NCI-H1694 treated with DMSO at 0.1 percent for 48 hours (cell line): ENCODE results near the gene LHFPL2.
A peak's percentile ranks its signal among the peaks of the same experiment; 100 is the strongest.

Experiments
- DNase-seq: peaks from one replicate; lab custom pipeline; 2025; lab: John Stamatoyannopoulos, UW

The LHFPL2 gene

DNA sequence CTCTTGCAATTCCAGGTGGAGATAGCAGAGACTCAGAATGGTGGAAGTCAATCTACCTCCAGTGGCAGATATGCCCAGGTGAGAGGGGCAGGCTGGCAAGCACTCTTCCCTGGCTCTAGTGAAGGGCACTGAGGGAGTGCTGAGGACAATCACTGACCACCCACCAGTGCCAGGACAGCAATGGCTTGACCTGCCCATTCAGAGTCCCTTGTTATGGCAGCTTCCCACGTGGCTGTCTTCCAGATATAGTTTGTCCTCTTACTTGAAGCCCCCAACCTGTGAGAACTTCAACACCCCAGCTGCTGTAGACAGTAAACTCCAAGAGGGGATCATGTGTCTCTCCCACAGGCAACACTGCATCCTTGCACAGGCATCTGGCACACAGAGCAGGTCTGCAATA is 104.7 kb downstream of the LHFPL2 start:
- no peak for DNase-seq

DNA sequence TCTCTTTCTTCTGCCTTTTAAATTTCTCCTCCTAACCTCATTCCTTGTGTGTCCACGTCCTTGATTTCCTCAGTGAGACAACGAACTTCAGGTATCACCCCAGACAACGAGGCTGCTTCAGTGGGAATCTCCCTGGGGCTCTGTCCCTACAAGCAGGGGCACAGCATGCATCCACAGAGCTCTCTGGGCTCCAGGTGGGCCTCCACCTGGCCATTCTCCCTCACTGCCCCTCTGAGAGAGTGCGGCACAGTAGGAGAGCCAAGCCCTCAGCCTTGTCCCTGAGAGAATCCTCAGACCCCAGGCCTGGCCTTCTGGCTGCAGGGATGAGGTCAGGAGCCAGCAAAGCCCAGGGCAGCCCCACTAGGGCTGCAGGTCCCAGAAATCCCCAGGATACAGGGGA is 105.3 kb downstream of the LHFPL2 start:
- DNase-seq: no peak

DNA sequence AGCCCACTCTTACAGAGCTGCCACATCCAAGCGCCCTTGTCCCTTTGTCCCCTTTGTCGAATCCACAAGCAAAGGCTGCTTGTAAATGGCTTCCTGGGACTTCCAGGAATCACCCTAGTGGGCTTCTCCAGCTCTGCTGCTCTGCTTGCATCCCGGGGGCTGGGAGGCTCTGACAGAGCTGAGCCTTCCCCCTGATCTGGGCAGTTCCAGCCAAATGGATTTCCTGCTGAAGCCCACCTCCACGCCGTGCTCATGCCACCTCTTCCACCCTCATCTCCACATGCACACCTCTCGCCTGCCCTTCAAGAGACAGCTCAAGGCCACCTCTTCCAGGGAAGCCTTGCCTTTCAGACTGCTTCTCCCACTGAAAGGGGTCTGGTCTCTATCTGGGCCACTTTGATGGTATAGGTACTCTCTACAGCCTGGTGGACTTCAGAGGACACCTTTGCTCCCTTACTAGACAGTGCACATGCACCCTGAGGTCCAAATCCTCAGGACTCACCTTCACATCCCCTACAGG is 106.2 kb downstream of the LHFPL2 start:
- DNase-seq: no peak

DNA sequence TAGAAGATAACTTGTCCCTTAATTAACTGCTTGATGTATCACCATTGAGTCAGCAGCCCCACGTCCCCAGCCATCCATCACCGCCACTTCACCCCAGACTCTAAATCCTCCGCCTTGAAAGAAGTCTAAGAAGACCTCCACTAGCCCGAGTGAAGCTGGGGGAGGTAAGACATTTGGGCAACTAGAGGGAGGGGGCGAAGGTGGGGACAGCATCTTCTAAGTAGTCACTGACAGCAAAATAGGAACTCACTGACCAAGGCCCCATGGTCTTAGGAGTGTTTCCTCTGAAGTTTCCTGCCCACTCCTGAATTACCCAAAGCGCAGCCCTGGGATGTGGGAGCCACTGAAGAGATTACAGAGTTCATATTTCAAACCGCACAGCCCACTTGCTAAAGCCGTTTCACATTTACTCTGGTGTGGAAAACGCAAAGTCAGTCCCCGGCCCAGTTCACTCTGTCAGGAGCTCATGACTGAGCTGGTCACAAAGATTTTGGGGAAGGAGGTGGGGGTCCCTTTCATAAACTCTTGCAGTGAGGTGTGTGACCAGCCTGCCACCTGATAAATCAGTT is 107.4 kb downstream of the LHFPL2 start:
- no peak for DNase-seq

DNA sequence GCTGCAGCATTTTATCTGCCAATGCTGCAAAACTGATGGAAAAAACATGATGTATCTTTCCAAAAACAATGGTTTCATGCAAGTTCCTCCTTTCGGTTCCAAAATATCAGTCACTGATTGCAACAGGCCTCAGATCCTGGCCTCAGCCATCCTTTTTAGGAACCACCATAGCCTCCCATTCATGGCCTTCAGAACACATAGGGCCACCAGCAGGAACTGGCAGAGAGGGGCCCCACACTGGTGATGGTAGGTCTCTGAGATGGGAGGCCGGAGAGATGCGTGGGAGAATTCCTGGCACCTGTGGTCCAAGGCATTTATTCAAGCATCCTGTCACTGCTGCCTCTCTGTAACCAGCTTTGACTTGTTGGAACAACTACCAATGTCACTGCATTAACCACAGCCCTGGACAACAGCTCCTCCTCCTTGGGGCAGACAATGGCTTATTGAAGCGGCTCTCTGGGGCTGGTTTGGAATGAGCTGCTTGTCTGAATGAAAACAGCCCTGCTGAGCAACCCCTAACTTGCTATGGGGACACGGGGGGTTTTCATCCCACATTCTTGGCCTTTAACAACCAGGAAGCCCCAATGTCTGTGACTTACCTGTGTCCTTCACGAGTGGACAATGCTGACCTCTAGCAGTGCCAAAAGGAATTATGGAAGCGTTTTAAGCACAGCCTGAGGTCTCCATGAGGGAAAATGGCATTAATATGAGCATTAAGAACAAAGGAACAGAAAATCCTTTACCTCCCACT is 108.1 kb downstream of the LHFPL2 start:
- no peak for DNase-seq

DNA sequence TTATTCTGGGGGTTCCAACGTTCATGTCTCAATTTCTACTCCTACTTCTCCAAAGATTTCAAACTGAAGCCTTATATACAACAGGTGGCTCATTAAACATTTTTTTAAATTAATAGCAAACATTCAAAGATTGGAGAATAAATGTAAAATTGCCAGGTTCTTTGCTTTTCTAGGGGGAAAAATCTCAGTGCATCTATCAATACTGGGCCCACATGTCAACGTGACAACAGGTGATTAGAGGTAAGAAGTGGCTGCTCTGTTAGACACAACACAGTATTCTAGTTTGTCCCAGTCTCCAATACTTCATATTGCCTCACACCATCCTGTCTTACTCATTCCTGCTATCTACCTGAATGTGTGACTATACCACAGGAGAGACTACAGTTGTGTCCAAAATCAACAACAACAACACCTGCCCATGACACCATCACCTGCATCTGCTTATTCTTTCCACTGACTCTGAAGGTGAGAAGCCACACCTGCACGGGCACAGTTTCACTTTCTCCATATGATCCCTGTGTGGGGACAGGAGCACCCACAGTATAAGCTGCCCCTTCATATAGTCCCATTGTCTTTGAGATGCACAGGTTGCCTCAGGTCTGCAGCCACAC is 110.2 kb downstream of the LHFPL2 start:
- DNase-seq: no peak

DNA sequence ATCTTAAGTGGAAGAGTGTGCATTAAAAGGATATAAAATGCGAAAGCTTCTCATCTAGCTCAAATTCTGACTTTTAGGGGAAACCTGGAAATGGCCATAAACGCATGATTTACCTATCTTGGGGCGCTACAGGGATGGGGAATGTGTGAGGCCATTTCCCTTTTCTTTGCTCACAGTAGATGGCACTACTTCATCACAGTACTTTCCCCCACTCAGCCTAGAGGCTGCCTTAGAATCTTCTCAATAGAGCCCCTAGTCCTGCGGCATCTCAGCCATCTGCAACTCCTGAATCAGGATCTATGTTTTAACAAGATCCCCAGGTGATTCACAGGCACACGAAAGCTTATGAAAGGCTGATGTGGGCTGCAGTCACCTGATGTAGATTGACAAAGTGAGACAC is 110.8 kb downstream of the LHFPL2 start:
- peak; percentile 7 for DNase-seq

DNA sequence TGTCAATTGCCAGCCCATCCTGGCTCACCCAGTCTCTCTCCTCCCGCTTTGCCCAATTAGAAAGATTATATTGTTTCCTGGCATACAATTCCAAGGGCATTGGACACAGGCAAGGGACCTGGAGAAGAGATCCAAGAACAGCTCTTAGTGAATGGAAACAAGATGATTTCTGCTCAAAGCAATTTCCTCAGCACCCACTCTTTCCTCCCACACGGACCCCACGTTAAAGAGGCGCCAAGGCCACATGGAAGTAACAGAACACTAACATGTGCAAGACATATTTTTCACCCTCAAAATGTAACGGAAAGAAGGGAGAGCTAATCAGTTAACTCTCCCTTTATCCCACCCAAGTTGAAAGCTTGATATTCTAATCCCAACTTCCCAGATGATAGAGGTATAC is 111.2 kb downstream of the LHFPL2 start:
- DNase-seq: no peak

DNA sequence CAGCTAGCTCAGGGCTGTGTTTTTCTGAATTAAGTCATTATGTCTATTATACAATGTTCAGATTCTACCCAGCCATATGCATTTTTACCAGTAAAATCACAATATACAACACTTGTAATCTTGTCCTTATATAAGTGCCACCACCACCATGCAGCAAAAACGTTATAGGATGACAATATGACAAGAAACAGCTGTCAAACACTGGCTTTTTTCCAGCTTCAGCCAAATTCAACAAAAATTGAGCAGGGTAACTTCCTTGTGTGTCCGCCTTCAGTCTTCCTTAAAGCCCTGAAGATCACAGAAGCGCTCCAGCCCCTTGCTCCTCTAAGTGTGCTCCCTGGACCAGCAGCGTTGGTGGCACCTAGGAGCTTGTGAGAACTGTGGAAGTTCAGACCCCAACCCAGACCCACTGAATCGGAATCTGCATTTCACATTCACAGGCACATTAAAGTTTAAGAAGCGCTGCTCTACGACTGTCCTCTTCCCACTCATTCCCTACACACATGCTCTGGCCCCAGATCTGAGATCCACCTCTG is 111.8 kb downstream of the LHFPL2 start:
- no peak for DNase-seq

DNA sequence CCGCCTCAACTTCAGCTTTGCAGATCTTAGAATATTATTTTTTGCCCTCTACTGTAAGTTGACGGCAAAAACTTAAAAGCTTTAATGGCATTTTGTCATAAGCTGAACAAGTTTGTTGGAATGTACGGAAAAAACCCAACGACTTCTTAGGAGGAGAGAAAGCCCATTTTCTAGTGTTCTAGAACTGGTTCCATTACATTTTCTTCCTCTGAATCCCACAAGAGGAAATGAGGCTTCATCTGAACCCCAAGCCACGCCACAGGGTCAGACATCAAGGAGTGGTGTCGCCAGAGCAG is 113.7 kb downstream of the LHFPL2 start:
- DNase-seq: no peak

DNA sequence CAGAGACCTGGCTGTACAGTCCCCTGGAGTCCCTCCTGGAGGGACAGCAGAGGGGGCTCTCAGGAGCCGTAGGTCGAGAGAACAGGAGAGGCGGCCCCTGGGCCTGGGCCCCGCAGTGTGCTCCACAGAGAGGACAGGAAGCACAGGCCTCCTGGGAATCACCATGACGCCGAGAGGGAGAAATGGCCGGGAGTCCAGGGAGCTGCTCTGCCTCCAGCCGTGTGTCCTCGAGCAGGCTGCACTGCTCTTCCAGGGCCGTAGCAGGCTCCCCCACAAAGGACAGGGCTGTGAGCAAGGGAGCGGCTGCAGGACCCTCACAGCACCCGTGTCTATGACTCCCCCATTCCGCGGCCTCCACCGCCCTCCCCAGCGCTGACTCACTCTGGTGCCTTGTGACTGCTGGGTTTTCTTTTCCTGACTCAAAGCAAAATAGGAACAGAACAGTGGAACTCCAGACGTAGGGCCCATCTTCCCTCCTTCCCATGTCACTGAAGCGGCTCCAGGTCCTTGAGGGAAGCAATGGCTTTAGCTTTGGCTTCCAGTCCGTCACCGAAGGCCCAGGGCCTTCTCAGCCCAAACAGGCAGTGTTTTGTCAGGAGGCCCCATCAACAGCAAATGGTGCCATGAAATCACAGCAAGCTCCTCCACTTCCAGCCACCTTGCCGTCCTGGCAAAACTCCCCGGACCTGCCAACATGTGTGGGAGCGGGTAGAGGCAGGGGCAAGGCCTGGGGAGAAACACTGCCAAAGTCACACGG is 114.2 kb downstream of the LHFPL2 start:
- DNase-seq: no peak

DNA sequence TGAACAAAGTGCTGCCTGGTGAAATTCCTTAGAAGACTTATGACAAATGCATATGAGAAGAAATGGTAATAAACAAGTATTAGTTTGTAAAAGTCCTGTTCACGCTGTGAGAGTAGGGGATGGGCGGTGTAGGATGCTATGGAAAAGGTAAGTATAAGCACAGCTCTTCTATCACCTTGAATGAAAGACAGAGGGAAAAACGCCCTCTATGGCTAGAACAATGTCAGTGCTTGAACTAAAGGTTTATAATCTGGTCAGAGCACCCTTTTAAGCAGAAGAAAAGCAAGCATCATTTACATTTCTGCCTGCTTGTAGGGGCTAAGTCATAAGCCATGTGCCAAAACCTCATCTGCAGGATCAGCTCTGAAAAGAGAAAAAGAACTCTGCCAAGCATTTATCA is 115.2 kb downstream of the LHFPL2 start:
- DNase-seq: peak; percentile 65

DNA sequence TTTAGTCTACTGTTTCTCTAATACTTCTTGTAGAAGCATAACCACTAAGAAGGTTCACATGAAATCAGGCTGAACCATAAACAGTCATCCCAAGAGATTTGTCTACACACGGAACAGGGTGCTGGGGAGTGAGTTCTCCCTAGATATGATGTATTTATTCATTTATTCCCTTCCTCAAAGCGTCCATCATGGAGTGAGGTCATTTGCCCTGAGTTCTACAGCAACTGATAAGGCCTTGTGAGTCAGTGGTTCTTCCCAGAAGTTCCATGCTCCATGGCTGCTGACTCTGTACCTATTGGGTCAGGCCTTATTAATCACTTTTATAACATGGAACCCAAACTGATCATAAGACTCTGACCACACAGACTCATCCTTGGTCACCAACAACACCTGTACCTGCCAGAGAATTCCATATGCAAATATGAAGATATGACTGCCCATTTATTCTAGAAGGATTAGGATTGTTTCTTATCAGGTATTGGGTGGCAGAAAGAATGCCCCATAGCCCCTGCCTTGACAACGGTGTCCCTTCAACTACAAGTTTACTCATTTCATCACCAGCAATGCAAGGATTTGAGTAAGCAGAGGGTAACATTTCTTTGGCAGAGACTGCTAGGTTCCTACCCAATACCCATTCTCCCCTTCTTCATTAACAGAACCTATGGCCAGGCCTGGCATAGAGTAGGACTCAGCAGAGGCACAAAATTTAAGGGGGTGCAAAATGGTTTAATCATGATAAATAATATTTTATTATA is 118.1 kb downstream of the LHFPL2 start:
- no peak for DNase-seq

DNA sequence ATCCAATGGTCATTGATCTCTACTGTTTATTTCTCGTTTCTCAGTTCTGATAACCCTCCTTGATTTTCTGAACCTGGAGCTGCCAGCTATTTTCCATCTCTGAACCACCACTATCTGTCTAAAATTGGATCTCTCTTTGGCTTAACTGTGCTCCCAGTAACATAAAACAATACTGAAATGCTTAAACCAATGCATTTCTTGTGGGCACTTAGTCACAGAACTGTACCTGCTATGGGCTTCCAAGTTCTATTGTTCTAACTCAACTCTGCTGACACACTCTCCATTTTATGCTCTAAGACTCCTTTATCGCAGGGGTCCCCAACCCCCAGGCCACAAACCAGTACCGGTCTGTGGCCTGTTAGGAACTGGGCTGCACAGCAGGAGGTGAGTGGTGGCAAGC is 120.6 kb downstream of the LHFPL2 start:
- no peak for DNase-seq

DNA sequence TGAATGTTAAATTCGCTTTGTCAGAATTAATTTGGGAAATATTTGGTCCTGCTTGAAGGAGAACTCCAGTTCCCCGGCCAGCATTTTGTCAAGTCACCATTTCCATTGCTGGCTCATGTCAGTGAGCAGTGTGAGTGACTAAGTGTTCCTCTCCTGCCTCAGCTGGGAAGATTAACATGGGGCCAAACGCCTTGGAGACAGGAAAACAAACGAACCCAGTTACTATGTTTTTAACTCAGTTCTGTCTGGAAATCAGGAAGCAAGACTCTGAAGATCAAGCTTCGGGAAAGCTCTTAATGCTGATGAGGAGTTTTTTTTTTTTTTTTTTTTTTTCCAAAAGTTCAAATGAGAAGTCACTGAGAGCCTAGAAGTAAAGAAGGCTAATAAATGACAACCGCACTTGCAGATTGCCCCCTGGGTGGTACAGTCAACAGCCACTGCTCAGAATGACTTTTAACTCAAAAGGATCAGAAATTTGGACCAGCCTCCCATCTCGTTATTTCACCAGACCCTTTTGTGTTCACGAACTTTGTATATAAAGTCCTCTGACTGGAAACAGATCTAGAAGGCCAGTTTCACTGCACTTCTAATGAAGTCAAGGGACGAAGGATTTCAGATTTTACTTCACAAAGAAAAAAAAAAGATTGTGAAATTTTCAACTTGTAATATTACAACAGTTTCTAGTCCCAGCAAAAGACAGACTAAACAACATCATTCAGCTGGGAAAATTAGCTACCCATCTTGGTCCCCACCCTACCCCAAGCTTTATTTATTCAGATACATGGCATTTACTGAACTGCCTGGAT is 121.3 kb downstream of the LHFPL2 start:
- no peak for DNase-seq

DNA sequence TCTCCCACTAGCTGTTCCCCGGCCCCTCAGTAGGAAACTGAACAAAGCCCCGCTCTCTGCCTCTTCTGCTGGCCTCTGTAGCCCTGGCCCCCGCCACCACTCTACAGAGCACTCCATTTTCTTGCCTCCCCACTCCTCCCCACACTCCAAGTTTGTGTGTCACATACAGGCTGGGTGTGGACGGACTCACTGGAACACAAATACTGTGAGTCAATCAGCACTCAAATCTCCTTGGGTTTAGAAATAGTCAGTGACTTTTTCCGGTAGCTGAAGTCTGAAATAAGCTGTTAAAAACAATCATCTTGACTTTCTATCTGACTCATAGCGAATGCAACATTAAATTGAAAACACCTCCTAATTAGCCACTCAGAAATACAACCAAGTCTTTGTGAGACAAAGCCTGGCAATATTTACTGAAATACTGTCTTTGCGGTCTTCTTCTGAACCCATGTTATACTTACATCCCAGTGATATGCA is 122.5 kb downstream of the LHFPL2 start:
- DNase-seq: no peak

DNA sequence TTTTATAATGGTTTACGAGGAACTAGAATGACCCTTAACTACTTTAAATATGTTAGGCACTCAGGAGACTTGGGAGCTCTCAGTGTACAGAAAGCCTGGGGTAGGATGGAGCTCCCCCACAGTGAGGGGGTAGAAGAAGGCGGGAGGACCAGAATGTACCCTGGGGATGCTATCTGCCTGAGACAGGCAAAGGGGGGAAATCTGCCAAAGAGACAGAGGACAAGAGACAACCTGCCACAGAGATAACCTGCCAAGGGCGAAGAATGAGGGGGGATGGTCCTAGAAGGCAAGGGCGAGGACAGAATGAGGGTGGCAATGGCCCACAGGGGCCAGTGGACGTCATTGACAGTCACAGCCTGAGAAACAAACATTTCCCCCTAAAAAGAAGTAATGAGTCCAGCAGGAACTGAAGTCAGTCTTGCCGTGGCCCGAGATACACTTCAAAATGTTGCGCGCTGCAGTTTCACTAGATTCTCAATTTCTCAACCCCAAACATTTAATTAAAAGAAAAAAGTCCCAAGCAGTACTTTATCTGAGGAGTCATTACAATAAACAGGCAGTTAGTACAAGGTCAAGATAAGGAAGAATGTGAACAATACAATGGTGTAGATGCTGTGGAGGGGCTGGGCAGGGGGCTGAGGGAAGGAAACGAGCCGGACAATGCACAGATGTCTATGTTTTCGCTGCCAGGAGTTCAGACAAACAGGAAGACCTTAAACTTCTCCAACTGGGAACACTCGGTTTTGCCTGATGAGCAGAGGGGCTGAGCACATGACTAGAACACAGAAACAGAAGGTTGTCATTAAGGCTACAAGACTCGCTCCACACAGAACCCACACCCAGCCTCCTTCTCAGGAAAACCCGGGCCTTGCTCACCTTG is 125.0 kb downstream of the LHFPL2 start:
- DNase-seq: no peak

DNA sequence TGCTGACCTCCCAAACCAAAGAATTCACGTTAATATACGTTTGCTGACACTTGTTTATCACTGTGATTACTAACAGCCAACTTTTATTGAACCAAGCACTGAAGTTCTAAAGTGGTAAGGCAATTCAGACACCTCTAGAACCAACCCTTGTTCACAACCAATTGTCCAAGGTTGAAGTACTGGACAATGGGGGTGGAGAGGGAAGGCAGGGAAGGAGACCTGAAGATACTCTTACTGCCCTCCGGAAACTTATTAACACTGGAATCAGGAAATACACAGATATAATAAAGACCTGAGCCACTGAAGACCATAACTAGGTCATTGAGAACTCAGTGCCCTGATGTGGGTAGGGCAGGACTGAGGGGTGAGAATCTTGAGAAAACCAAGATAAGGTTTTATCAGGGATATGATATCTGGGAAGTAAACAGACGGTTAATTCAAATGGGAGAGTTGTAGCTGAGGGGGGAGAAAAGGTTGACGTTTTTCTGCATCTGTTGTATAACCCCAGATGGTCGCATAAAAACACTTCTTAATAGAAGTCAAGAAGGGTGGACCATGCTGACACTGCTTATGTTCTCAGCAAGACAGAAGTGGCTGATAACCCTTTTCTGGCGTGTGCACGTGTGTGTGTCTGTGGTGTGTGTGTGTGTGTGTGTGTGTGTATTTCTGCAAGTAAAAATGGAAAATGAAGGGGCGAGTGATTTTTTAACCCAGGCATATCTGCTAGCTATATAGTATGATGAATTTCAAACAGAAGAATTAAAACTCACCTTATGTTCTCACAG is 125.9 kb downstream of the LHFPL2 start:
- DNase-seq: no peak

DNA sequence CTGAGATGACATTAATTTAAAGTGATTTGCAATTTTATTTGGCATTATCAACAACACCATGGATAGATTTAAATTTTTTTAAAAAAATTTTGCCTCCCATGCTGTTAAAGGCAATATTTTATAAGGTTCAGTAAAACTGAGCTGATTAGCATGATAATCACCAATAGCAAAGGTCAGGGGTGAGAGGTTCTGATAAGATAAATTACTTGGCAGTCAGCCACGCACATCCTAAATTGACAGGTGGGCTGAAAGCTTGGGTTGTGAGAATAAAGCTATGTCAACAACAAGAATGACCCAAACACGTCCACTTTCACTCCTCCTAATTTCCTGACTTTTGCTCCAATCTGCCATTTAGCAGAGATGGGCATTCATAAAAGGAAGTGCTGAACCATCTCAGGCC is 127.1 kb downstream of the LHFPL2 start:
- DNase-seq: no peak
